ENCODE measurements around the gene UBL4A. TPM values are rescaled to one million over a fixed set of nuclear protein-coding genes. Genes with fewer than 3 reads are reported as not detected.

UBL4A gene
- total and polyA plus RNA-seq, 2 of the 13 experiments (the other 11 are each of a cell fraction or from before 2014, with no cell fraction given): 16.8 to 25.5 TPM

- in situ Hi-C loops (cut with HindIII; ENCODE audit: extremely low pct_ligation_motif_present, low pct_unique_long_range_greater_than_20kb) (no loop called here), intact Hi-C loops (cut with micrococcal nuclease; ENCODE audit: unreplicated experiment) (no loop called here)
- DNase-seq (ENCODE audit: low spot score): no peak
- Histone ChIP-seq H2AFZ (ENCODE audit: low read length) (no peak within 1 kb of the TSS), H3K36me3 (replicated peaks in 1 of 2; ENCODE audit: control insufficient read depth in 1 of 2, insufficient read depth in 2 of 2, low read length in 2 of 2) (no peaks in the 10 kb centered on the region; a peak in 3 of 5 replicates), H3K4me1 (ENCODE audit: insufficient read depth, low read length) (peaks cover 8% of the 10 kb centered on the region), H3K9me3 (ENCODE audit: low read length) (no peaks in the 10 kb centered on the region), H3K27me3 (ENCODE audit: control insufficient read depth in 1 of 2, insufficient read depth in 2 of 2, low read length in 2 of 2) (no peaks in the 10 kb centered on the region), H3K4me3 (replicated peaks in 1 of 3; ENCODE audit: insufficient read depth in 1 of 3, low read depth in 2 of 3, low read length in 3 of 3) (peak within 1 kb of the TSS; percentile 54 to 87 (median 72); a peak in 5 of 6 replicates), H3K9ac (ENCODE audit: insufficient read depth, low read depth, low read length) (peak within 1 kb of the TSS; percentile 60), H4K20me1 (ENCODE audit: insufficient read depth, low read length) (no peaks in the 10 kb centered on the region), H3K4me2 (ENCODE audit: low read depth, low read length) (peak within 1 kb of the TSS; percentile 74), H3K27ac (ENCODE audit: extremely low read length, insufficient read depth, low read length) (peak within 1 kb of the TSS; percentile 46), H3K79me2 (ENCODE audit: insufficient read depth, low read length) (peaks cover 14% of the 10 kb centered on the region)
- FAIRE-seq: no peak
- ATAC-seq: peak; percentile 65
- POLR2A ChIA-PET: no interaction called here
- WGBS (ENCODE audit: low lambda C conversion rate): no CpG with 5 or more reads among the region's 93 CpGs
- CTCF ChIA-PET (ENCODE audit: low intra/inter-chr PET ratio, low total read pairs): no interaction called here
- BruUV-seq (replicated peaks): no TSS peak
- TF ChIP-seq ERF (CRISPR knock-in tag; IDR thresholded peaks at IDR 0.05): no peak
- TF ChIP-seq GTF2F1 (IDR thresholded peaks at IDR 0.05; ENCODE audit: low read length): no peak
- no peak for TF ChIP-seq FUBP1 (CRISPR knock-in tag; IDR thresholded peaks at IDR 0.05; ENCODE audit: borderline replicate concordance)
- TF ChIP-seq GZF1 (CRISPR knock-in tag; IDR thresholded peaks at IDR 0.05): no peak
- peak; percentile 63; the same call in 1 of the 2 replicates for TF ChIP-seq SP4 (CRISPR knock-in tag; IDR thresholded peaks at IDR 0.05)
- no peak for TF ChIP-seq CSRNP1 (CRISPR knock-in tag; IDR thresholded peaks at IDR 0.05)
- no peak for TF ChIP-seq SRSF4 (IDR thresholded peaks at IDR 0.05; ENCODE audit: low read depth, low read length, poor library complexity, severe bottlenecking)
- TF ChIP-seq ZNF180 (CRISPR knock-in tag; IDR thresholded peaks at IDR 0.05; ENCODE audit: borderline replicate concordance, low read depth): no peak
- TF ChIP-seq THAP9 (CRISPR knock-in tag; IDR thresholded peaks at IDR 0.05; ENCODE audit: borderline replicate concordance): no peak
- no peak for TF ChIP-seq NR2F1 (CRISPR knock-in tag; IDR thresholded peaks at IDR 0.05)
- peak; percentile 34; the same call in 1 of the 2 replicates for TF ChIP-seq ATF7-NPFF (CRISPR knock-in tag; IDR thresholded peaks at IDR 0.05; ENCODE audit: low read depth)
Measured at GRCh38 chrX:154436983-154437752, 49.2 kb downstream of the UBL4A start, which contains the start of gene GDI1. Gene GDI1, plus strand, starts transcription at chrX:154437154. Its CDS starts 101 bp downstream, at chrX:154437255.
